HepG2 (cell line): Measurements from ENCODE around the gene PHIP. TPM values are rescaled to one million over a fixed set of nuclear protein-coding genes. Genes with fewer than 3 reads are reported as not detected.

Source experiments
- ATAC-seq: fragments of 200-7000 bp; cut with Tn5 transposase; 3 replicates; pipeline ENCODE4 v1.9.1; 2020; ENCODE audit warnings: mild to moderate bottlenecking, moderate library complexity
- BruUV-seq: library from RNA; stranded (reverse); fragments of 400-500 nt; replicated peaks from 2 replicates; lab custom pipeline; 2021; lab: Mats Ljungman, UMichigan
- CTCF ChIA-PET: fragments of 300-600 bp; formaldehyde crosslinking; extraction: SDS; loops from one replicate; lab custom pipeline; 2021; ENCODE audit warnings: low total read pairs, inconsistent platforms, low intra/inter-chr PET ratio; lab: Yijun Ruan, JAX
- POLR2A ChIA-PET: fragments of 350-600 bp; sonication (Branson Sonifier 250); formaldehyde crosslinking; loops from one replicate; lab custom pipeline; 2020; ENCODE audit warnings: antibody characterized with exemption, inconsistent platforms; lab: Yijun Ruan, JAX
- DNase-seq: peaks from one replicate; pipeline ENCODE4 v3.0.0-alpha.2; 2015; ENCODE audit warnings: low spot score
- FAIRE-seq: peaks from 3 replicates; lab custom pipeline; 2011; peaks lifted over from hg19 to GRCh38; lab: Jason Lieb, UNC
- H2AFZ ChIP-seq: one replicate; pipeline ENCODE4 v1.6.1; 2011; ENCODE audit warnings: low read length, inconsistent platforms
- H3K27ac ChIP-seq: fragments of 300-600 bp; 3 replicates; pipeline ENCODE4 v1.8.0; 2011; ENCODE audit warnings: mixed run types, mild to moderate bottlenecking, mixed read lengths, low read length, inconsistent platforms; ENCODE audit not compliant: insufficient read depth; ENCODE audit errors: extremely low read length
- H3K27me3 ChIP-seq, 2 experiments: fragments of 200-600 bp in 1 of 2; 2 replicates in 1 of 2; 3 replicates in 1 of 2; pipeline versions ENCODE4 v1.6.0 to v1.8.0; 2011; ENCODE audit warnings: low read length in 2 of 2, mild to moderate bottlenecking in 2 of 2, moderate library complexity in 2 of 2, inconsistent platforms in 1 of 2; ENCODE audit not compliant: insufficient read depth in 2 of 2, control insufficient read depth in 1 of 2
- H3K36me3 ChIP-seq, 2 experiments: fragments of 200-600 bp in 1 of 2; replicated peaks in 1 of 2; 2 replicates in 1 of 2; 3 replicates in 1 of 2; pipeline versions ENCODE4 v1.5.1 to v1.8.0; 2011; ENCODE audit warnings: low read length in 2 of 2, inconsistent platforms in 1 of 2; ENCODE audit not compliant: insufficient read depth in 2 of 2, control insufficient read depth in 1 of 2
- H3K4me1 ChIP-seq: 2 replicates; pipeline ENCODE4 v1.5.1; 2012; ENCODE audit warnings: low read length, inconsistent platforms; ENCODE audit not compliant: insufficient read depth
- H3K4me2 ChIP-seq: 2 replicates; pipeline ENCODE4 v1.6.0; 2011; ENCODE audit warnings: low read depth, low read length, inconsistent platforms
- H3K4me3 ChIP-seq, 3 experiments: fragments of 200-600 bp in 1 of 3; sonication (generic), shearing (Covaris generic) in 1 of 3; replicated peaks in 1 of 3; 2 replicates each; pipeline ENCODE4 v1.5.1; 2011 to 2016; ENCODE audit warnings: low read length in 3 of 3, inconsistent platforms in 2 of 3, low read depth in 2 of 3, mild to moderate bottlenecking in 2 of 3, control low read depth in 1 of 3, mixed read lengths in 1 of 3; ENCODE audit not compliant: insufficient read depth in 1 of 3
- H3K79me2 ChIP-seq: one replicate; pipeline ENCODE4 v1.6.1; 2011; ENCODE audit warnings: low read length, inconsistent platforms; ENCODE audit not compliant: insufficient read depth
- H3K9ac ChIP-seq: 2 replicates; pipeline ENCODE4 v1.6.0; 2011; ENCODE audit warnings: mild to moderate bottlenecking, low read depth, low read length, inconsistent platforms; ENCODE audit not compliant: insufficient read depth
- H3K9me3 ChIP-seq: 2 replicates; pipeline ENCODE4 v1.5.1; 2012; ENCODE audit warnings: mild to moderate bottlenecking, low read length
- H4K20me1 ChIP-seq: 2 replicates; pipeline ENCODE4 v1.6.0; 2011; ENCODE audit warnings: inconsistent platforms, mild to moderate bottlenecking, low read length, moderate library complexity; ENCODE audit not compliant: insufficient read depth
- HHEX ChIP-seq: IDR thresholded peaks from 2 replicates; pipeline ENCODE4 v1.6.1; 2016; ENCODE audit warnings: control low read depth
- HNRNPK ChIP-seq: fragments of 200-400 bp; formaldehyde crosslinking; IDR thresholded peaks from 2 replicates; pipeline ENCODE4 v1.6.1; 2018; ENCODE audit warnings: low read length, low read depth, moderate library complexity, mild to moderate bottlenecking; ENCODE audit not compliant: poor library complexity, severe bottlenecking
- KAT2B ChIP-seq: fragments of 150-350 bp; IDR thresholded peaks from 2 replicates; pipeline ENCODE4 v1.6.1; 2014; ENCODE audit warnings: low read depth, low read length, borderline replicate concordance
- MAFF ChIP-seq: IDR thresholded peaks from 2 replicates; pipeline ENCODE4 v1.6.1; 2011; ENCODE audit warnings: low read depth, low read length, improper control_type of control experiment
- RAD21 ChIP-seq: fragments of 450-650 bp; formaldehyde crosslinking; IDR thresholded peaks from 2 replicates; pipeline ENCODE4 v1.5.0; 2020; ENCODE audit warnings: mild to moderate bottlenecking
- SAFB2 ChIP-seq: sonication (generic); formaldehyde crosslinking; IDR thresholded peaks from 2 replicates; pipeline ENCODE4 v1.5.1; 2020; ENCODE audit warnings: missing genetic modification reagents, low read depth, mild to moderate bottlenecking, borderline replicate concordance
- TOPORS ChIP-seq: sonication (generic); formaldehyde crosslinking; IDR thresholded peaks from 2 replicates; pipeline ENCODE4 v1.8.0; 2023; ENCODE audit warnings: mild to moderate bottlenecking, missing genetic modification reagents
- XRCC5 ChIP-seq: fragments of 200-400 bp; formaldehyde crosslinking; optimal IDR thresholded peaks from 2 replicates; pipeline ENCODE3; 2017; ENCODE audit warnings: mild to moderate bottlenecking, low read length
- ZFX ChIP-seq: sonication (generic); formaldehyde crosslinking; IDR thresholded peaks from 2 replicates; pipeline ENCODE4 v1.4.0; 2020; ENCODE audit warnings: mild to moderate bottlenecking, low read depth, missing genetic modification reagents, moderate library complexity
- ZMYM4 ChIP-seq: sonication (generic); formaldehyde crosslinking; IDR thresholded peaks from 2 replicates; pipeline ENCODE4 v1.8.1; 2023; ENCODE audit warnings: mild to moderate bottlenecking, missing genetic modification reagents
- ZNF451 ChIP-seq: sonication (generic); formaldehyde crosslinking; IDR thresholded peaks from 2 replicates; pipeline ENCODE4 v1.5.0; 2020; ENCODE audit warnings: mild to moderate bottlenecking, missing genetic modification reagents
- ZNF589 ChIP-seq: sonication (generic); formaldehyde crosslinking; conservative IDR thresholded peaks from 2 replicates; pipeline ENCODE4 v1.8.0; 2022; ENCODE audit warnings: mild to moderate bottlenecking, moderate library complexity, missing genetic modification reagents
- ZNF616 ChIP-seq: sonication (generic); formaldehyde crosslinking; IDR thresholded peaks from 2 replicates; pipeline ENCODE4 v1.5.0; 2020; ENCODE audit warnings: low read depth, mild to moderate bottlenecking, missing genetic modification reagents
- WGBS: methylation state at CpG from one replicate; pipeline ENCODE4 v1.1.6; 2017; ENCODE audit warnings: low lambda C conversion rate; 5-methylcytosine and 5-hydroxymethylcytosine counted together
- in situ Hi-C: cut with HindIII; loops from 2 replicates; pipeline ENCODE4 v1.10.0; 2017; ENCODE audit warnings: low pct_unique_long_range_greater_than_20kb; ENCODE audit not compliant: extremely low pct_ligation_motif_present
- intact Hi-C: fragments of 100-400 bp; cut with micrococcal nuclease; formaldehyde crosslinking; loops from one replicate; pipeline ENCODE4 v1.10.0; 2022; ENCODE audit not compliant: unreplicated experiment
- polyA plus RNA-seq, 8 experiments: library from polyadenylated mRNA; depleted of rRNA in 3 of 8; stranded (reverse) in 7 of 8; unstranded in 1 of 8; fragments of >200 nt; fragmentation: Illumina TruSeq in 4 of 8; extraction: Trizol in 4 of 8; gene quantifications; 2 replicates each; pipeline versions ENCODE4 v1.2.1 to v1.2.3, GENCODE V29; 2011 to 2016; ENCODE audit warnings: low read depth in 4 of 8, missing spikeins in 1 of 8, mixed read lengths in 1 of 8; ENCODE audit not compliant: insufficient read depth in 1 of 8
- total RNA-seq, 5 experiments: library from RNA; depleted of rRNA; stranded (reverse); fragments of >200 nt; fragmentation: Illumina TruSeq; extraction: Trizol; gene quantifications; 2 replicates each; pipeline ENCODE4 v1.2.3, GENCODE V29; 2016; ENCODE audit warnings: low read depth in 1 of 5
- TF ChIP-seq, protein P1 (sequence below): sonication (generic); formaldehyde crosslinking; IDR thresholded peaks from 2 replicates; pipeline ENCODE4 v1.5.0; 2020; ENCODE audit warnings: mild to moderate bottlenecking, missing genetic modification reagents, moderate library complexity
- TF ChIP-seq, protein P2 (sequence below): sonication (generic); formaldehyde crosslinking; IDR thresholded peaks from 2 replicates; pipeline ENCODE4 v1.4.0; 2020; ENCODE audit warnings: missing genetic modification reagents, mild to moderate bottlenecking, borderline replicate concordance
- TF ChIP-seq, protein P3 (sequence below): sonication (generic); formaldehyde crosslinking; IDR thresholded peaks from 2 replicates; pipeline ENCODE4 v1.5.0; 2020; ENCODE audit warnings: missing genetic modification reagents

PHIP gene
- total and polyA plus RNA-seq, 2 of the 13 experiments (the other 11 are each of a cell fraction or from before 2014, with no cell fraction given) = 6.5 to 23.5 TPM

DNA sequence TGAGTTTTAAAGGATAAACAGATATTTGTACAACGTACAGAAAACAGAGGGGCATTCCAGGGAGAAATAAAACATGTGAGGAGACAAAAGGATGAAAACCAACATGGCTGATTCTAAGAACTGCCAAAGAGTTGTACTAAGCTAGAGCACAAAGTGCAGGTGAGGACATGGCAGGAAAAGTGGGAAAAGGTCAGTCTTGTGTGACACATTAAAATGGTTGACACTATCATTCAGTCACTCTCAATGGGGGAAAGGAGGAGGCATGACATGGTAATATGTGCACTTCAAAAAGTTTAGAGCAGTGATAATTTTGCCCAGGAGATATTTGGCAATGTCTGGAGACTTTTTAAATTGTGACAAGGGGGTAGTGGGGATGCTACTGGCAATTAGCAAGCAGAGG, 21.8 kb downstream of the PHIP start:
- DNase-seq (no peak), ATAC-seq (no peak), FAIRE-seq (no peak)
- intact Hi-C loops (no loop called here), in situ Hi-C loops (no loop called here)
- ChIA-PET POLR2A (no interaction called here), CTCF (no interaction called here)
- no peaks in the 10 kb centered on the region for H3K9me3 ChIP-seq
- peaks cover 9% of the 10 kb centered on the region for H3K79me2 ChIP-seq
- H3K27me3 ChIP-seq = no peaks in the 10 kb centered on the region
- no peak overlapping the region for H3K4me3 ChIP-seq
- H2AFZ ChIP-seq = no peak overlapping the region
- no peak overlapping the region for H3K27ac ChIP-seq
- peaks cover 5% of the 10 kb centered on the region; the same call in 1 of the 2 replicates for H3K4me1 ChIP-seq
- H3K36me3 ChIP-seq = peaks cover 6 to 63% of the 10 kb centered on the region in 2 experiments
- H3K9ac ChIP-seq = no peak overlapping the region
- BruUV-seq = no TSS peak
- 87% methylated on average over 1 of the region's 1 CpG for WGBS
- no peaks in the 10 kb centered on the region for H4K20me1 ChIP-seq
- 0 out of 2 replicates have a peak, but pooled peaks have one; percentile 37 for TF ChIP-seq ZNF616
- TF ChIP-seq TOPORS = no peak
- TF ChIP-seq SAFB2 (CRISPR knock-in tag) = no peak
- TF ChIP-seq ZMYM4 (CRISPR knock-in tag) = 0 out of 2 replicates have a peak, but pooled peaks have one; percentile 20
- no peak overlapping the region for H3K4me2 ChIP-seq

DNA sequence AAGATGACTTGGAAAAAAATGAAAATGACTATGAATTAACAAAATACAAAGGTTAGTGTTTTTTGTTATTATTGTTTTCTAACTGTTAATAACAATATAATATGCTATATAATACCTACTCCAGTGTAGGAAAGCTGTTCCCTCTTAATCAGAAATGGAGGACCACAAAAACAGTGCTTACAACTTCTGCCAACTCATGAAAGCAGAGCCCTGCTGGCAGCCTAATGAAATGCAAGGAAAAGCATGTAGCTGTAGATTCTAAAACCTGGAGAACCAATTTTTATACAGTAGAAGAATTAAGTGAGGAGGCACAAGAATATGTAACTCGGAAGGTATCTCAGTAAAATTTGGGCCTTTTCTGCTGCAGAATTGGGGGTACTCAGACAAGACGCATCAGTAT, 29.4 kb downstream of the PHIP start:
- in situ Hi-C loops (no loop called here), intact Hi-C loops (no loop called here)
- no peak overlapping the region for H3K4me3 ChIP-seq
- H3K36me3 ChIP-seq = peaks cover 3 to 29% of the 10 kb centered on the region in 2 experiments
- no peak overlapping the region for H3K9ac ChIP-seq
- H3K27ac ChIP-seq = no peak overlapping the region
- H4K20me1 ChIP-seq = no peaks in the 10 kb centered on the region
- H3K27me3 ChIP-seq = no peaks in the 10 kb centered on the region
- no peaks in the 10 kb centered on the region for H3K4me1 ChIP-seq
- H3K4me2 ChIP-seq = no peak overlapping the region
- no peak overlapping the region for H2AFZ ChIP-seq
- 99% methylated on average over 2 of the region's 2 CpGs for WGBS
- DNase-seq (peak; percentile 29), ATAC-seq (peak; percentile 84), FAIRE-seq (no peak)
- peaks cover 6% of the 10 kb centered on the region for H3K79me2 ChIP-seq
- no peak for TF ChIP-seq ZFX (CRISPR knock-in tag)
- no peak for TF ChIP-seq ZNF589 (CRISPR knock-in tag)
- no peak for TF ChIP-seq HHEX
- TF ChIP-seq RAD21 (CRISPR knock-in tag) = no peak
- TF ChIP-seq, protein P1, sequence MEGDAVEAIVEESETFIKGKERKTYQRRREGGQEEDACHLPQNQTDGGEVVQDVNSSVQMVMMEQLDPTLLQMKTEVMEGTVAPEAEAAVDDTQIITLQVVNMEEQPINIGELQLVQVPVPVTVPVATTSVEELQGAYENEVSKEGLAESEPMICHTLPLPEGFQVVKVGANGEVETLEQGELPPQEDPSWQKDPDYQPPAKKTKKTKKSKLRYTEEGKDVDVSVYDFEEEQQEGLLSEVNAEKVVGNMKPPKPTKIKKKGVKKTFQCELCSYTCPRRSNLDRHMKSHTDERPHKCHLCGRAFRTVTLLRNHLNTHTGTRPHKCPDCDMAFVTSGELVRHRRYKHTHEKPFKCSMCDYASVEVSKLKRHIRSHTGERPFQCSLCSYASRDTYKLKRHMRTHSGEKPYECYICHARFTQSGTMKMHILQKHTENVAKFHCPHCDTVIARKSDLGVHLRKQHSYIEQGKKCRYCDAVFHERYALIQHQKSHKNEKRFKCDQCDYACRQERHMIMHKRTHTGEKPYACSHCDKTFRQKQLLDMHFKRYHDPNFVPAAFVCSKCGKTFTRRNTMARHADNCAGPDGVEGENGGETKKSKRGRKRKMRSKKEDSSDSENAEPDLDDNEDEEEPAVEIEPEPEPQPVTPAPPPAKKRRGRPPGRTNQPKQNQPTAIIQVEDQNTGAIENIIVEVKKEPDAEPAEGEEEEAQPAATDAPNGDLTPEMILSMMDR (CRISPR knock-in tag) = peak; percentile 15; the same call in 1 of the 2 replicates
- no peak for TF ChIP-seq KAT2B
- no peak for TF ChIP-seq XRCC5
- TF ChIP-seq, protein P2, sequence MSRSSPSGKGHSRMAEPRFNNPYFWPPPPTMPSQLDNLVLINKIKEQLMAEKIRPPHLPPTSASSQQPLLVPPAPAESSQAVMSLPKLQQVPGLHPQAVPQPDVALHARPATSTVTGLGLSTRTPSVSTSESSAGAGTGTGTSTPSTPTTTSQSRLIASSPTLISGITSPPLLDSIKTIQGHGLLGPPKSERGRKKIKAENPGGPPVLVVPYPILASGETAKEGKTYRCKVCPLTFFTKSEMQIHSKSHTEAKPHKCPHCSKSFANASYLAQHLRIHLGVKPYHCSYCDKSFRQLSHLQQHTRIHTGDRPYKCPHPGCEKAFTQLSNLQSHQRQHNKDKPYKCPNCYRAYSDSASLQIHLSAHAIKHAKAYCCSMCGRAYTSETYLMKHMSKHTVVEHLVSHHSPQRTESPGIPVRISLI = no peak
- TF ChIP-seq, protein P3, sequence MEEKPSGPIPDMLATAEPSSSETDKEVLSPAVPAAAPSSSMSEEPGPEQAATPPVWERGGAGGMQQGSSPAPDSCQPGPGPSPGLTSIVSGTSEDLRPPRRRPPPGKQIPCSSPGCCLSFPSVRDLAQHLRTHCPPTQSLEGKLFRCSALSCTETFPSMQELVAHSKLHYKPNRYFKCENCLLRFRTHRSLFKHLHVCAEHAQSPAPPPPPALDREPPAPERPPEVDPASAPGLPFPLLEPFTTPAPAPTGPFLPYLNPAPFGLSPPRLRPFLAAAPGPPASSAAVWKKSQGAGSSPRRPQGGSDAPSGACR (CRISPR knock-in tag) = no peak
- no peak for TF ChIP-seq ZNF451 (CRISPR knock-in tag)
- TF ChIP-seq MAFF = 0 out of 2 replicates have a peak, but pooled peaks have one; percentile 18
- TF ChIP-seq HNRNPK = no peak
- ChIA-PET POLR2A (interaction anchor here (1.0 kb wide), 1 partner anchor 28 kb away, joined by 4 read pairs; no protein-coding TSS in a partner anchor), CTCF (interaction anchor here (0.8 kb wide), 1 partner anchor 201 kb away, joined by 3 read pairs; no protein-coding TSS in a partner anchor)
- no peaks in the 10 kb centered on the region for H3K9me3 ChIP-seq
- BruUV-seq = no TSS peak
